HG03354 (cell line): ENCODE data around the gene TLCD1.

Experiments
- ATAC-seq: cut with Tn5 transposase; IDR thresholded peaks from one replicate; pipeline ENCODE4 v1.9.1; 2021; ENCODE audit warnings: mild to moderate bottlenecking; ENCODE audit not compliant: unreplicated experiment, poor library complexity, severe bottlenecking

Gene TLCD1

DNA sequence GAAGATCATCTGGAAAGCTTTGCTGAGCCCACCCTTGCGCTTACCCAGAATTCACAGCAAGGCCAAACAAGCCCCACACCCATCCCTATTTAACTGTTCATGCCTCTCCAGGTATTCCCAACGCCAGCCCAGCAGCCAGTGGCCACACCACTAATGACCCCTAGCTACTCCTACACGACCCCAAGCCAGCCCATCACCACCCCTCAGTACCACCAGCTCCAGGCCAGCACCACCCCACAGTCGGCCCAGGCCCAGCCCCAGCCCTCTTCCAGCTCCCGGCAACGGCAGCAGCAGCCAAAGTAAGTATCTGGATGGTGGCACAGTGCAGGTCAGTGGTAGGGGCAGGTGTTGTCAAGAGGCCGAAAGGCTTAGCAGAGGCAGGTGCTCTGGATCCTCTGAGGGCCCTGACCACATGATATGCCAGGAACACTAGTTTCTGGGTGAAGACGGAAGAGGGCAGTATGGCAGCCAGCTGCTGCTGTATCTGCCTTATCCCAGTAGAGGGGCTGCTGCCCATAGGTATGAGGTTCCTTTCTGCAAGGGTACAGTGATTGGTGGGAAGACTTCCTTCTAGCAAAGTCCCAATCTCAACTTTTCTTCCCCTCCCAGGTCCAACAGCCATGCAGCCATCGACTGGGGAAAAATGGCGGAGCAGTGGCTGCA lies 25.1 kb downstream of the TLCD1 start:
- ATAC-seq, result no peak

DNA sequence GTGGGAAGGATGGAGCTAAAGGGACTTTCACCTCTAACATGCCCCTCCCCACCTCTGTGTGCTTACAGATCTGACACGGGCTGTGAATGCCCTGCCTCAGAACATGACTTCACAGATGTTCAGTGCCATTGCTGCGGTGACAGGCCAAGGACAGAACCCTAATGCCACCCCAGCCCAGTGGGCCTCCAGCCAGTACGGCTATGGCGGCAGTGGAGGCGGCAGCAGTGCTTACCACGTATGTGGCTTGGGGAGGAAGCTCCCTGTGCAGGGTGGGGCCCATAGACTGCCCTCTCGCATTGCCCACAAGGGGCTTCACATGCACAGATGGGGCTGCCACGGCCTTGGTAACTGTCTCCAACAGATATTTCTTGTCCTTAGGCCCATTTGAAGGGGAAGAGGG lies 25.8 kb downstream of the TLCD1 start:
- no peak for ATAC-seq

DNA sequence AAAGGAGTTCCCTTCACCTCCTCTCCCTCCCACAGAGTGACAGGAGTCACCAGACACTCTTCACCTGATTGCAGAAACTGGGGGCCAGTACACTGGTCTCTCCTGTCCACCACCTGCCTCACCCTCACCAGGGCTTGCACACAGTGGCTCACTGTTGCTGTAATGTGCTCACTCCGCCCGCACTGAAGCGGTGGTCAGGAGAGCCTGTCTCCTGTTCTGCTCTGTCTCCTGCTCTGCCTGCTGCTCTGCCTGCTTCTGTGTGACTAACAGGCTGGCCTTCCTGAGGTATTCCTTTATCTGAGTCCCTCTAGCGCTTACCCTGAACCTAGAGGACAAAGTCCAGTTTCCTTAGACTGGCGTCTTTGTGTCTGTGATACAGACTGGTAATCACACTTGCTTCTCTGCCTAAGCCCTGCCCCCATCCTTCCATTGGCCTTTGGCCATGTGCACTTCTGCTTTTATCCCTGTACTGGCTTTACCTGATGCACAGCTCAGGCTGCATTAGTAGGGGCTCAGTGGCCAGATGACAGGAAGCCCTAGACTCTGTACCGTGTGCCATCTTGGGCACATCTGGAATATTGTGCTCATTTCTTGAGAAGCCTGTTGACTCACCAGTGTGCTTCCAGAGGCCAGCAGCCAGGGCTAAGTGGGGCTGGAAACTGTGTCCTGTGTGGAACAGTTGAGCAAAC lies 27.6 kb downstream of the TLCD1 start:
- no peak for ATAC-seq

GRCh38 chr17:28693869-28694268 lies 32.2 kb downstream of the TLCD1 start:
- no peak for ATAC-seq

GRCh38 chr17:28689011-28689410 lies 37.0 kb downstream of the TLCD1 start:
- ATAC-seq, result no peak

DNA sequence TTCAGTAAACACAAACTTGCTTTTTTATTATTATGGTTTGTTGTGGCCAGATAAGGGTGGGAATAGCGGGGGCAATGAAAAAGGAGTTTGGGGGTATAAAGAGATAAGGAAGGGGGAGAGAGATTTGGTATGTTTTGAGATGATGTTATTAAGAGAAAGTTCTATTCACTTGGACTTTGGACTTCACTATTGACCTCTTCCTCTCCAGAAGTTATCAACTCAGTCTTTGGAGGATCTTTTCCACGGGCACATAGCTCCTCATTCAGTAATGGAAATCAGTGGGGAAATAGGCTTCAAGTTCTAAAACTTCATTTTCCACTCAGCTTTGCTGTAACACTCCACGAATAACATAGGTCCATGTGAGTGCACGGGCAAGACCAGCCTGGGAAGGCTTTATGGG lies 37.6 kb downstream of the TLCD1 start:
- ATAC-seq, result no peak

GRCh38 chr17:28686296-28686695 lies 39.7 kb downstream of the TLCD1 start:
- ATAC-seq, result no peak

- no peak for ATAC-seq
Observed at GRCh38 chr17:28685366-28685765, 40.7 kb downstream of the TLCD1 start.

GRCh38 chr17:28684963-28685362 lies 41.1 kb downstream of the TLCD1 start:
- ATAC-seq, result no peak

DNA sequence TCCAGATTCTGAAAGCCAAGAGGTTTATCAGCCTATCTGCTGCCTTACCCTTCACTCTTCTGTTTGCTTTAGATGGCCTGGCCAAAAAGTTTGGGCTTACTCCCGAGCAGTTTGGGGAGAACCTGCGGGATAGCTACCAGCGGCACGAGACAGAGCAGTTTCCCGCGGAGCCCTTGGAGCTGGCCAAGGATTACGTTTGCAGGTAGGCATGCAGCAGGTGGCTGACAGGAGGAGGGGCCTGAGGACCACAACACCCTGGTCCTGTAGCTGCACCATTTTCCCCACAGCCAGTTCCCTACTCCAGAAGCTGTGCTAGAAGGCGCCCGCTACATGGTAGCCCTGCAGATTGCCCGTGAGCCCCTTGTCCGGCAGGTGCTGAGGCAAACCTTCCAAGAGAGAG lies 43.4 kb downstream of the TLCD1 start:
- ATAC-seq, result no peak

DNA sequence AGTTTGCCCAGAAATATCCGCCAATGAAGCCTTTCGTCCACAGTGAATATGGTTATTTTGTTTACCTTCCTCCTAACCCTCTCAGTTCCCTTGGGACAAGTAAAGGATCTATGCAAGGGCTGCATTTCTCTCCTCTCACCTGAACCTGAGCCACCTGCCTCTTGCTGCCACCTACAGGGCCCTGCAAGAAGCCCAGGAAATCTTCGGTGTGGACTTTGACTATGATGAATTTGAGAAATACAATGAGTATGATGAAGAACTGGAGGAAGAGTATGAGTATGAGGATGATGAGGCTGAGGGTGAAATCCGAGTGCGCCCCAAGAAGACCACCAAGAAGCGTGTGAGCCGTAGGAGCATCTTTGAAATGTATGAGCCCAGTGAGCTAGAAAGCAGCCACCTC lies 50.1 kb downstream of the TLCD1 start:
- ATAC-seq, result no peak

DNA sequence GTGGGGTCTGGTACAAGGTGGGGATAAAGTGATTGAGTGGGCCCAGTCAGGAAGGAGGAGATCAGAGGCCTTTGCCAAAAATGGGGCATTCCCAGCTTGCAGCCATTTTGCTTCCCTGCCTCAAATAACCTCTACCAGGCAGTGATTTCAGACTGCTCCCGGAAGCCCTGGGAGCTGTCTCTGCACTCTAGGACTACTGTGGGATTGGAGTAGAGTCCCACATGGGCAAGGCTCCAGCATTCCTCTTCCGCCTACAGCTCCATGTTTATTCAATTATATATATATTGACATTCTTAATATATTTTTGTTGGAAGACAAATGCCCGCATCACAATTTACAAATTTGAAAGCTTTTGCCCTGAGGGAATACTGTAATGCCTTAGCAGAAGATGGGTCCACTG lies 50.5 kb downstream of the TLCD1 start:
- no peak for ATAC-seq
